ENCODE results near the gene SMS.

Gene SMS

GRCh38 chrX:21943460-21944135 is 3.1 kb downstream of the SMS start:
- TF ChIP-seq EP300 (IDR thresholded peaks at IDR 0.05; ENCODE audit: borderline replicate concordance): no peak
- no peak for TF ChIP-seq MAX (IDR thresholded peaks at IDR 0.05)
- no peak for TF ChIP-seq ZBTB7A (IDR thresholded peaks at IDR 0.05; ENCODE audit: low read depth)
- TF ChIP-seq CREB1 (IDR thresholded peaks at IDR 0.05; ENCODE audit: low read depth): no peak
- TF ChIP-seq TAF1 (IDR thresholded peaks at IDR 0.05; ENCODE audit: low read depth): no peak
- TF ChIP-seq USF1 (IDR thresholded peaks at IDR 0.05): no peak
- no peak for TF ChIP-seq TCF12 (IDR thresholded peaks at IDR 0.05; ENCODE audit: low read depth)
- TF ChIP-seq NFIC (IDR thresholded peaks at IDR 0.05): no peak
- no peak for TF ChIP-seq TEAD4 (IDR thresholded peaks at IDR 0.05)
- TF ChIP-seq CEBPB (IDR thresholded peaks at IDR 0.05): no peak
- TF ChIP-seq REST (IDR thresholded peaks at IDR 0.05; ENCODE audit: low read depth): no peak
- TF ChIP-seq YY1 (IDR thresholded peaks at IDR 0.05; ENCODE audit: low read depth): no peak
- TF ChIP-seq RAD21 (IDR thresholded peaks at IDR 0.05; ENCODE audit: low read depth): no peak
- TF ChIP-seq FOXM1 (IDR thresholded peaks at IDR 0.05; ENCODE audit: borderline replicate concordance, low read depth): no peak
- TF ChIP-seq EGR1 (IDR thresholded peaks at IDR 0.05): no peak

- no peak for TF ChIP-seq EP300 (IDR thresholded peaks at IDR 0.05; ENCODE audit: borderline replicate concordance)
- TF ChIP-seq USF1 (IDR thresholded peaks at IDR 0.05): no peak
- TF ChIP-seq MAX (IDR thresholded peaks at IDR 0.05): no peak
- TF ChIP-seq CREB1 (IDR thresholded peaks at IDR 0.05; ENCODE audit: low read depth): no peak
- no peak for TF ChIP-seq YY1 (IDR thresholded peaks at IDR 0.05; ENCODE audit: low read depth)
- TF ChIP-seq TCF12 (IDR thresholded peaks at IDR 0.05; ENCODE audit: low read depth): no peak
- TF ChIP-seq TEAD4 (IDR thresholded peaks at IDR 0.05): no peak
- TF ChIP-seq REST (IDR thresholded peaks at IDR 0.05; ENCODE audit: low read depth): no peak
- TF ChIP-seq CEBPB (IDR thresholded peaks at IDR 0.05): no peak
- no peak for TF ChIP-seq FOXM1 (IDR thresholded peaks at IDR 0.05; ENCODE audit: borderline replicate concordance, low read depth)
- TF ChIP-seq EGR1 (IDR thresholded peaks at IDR 0.05): no peak
- TF ChIP-seq NFIC (IDR thresholded peaks at IDR 0.05): no peak
- no peak for TF ChIP-seq ZBTB7A (IDR thresholded peaks at IDR 0.05; ENCODE audit: low read depth)
- no peak for TF ChIP-seq TAF1 (IDR thresholded peaks at IDR 0.05; ENCODE audit: low read depth)
Observed at GRCh38 chrX:21944136-21944615, 3.7 kb downstream of the SMS start.

- TF ChIP-seq RAD21 (IDR thresholded peaks at IDR 0.05; ENCODE audit: low read depth) (no peak), FOXM1 (IDR thresholded peaks at IDR 0.05; ENCODE audit: borderline replicate concordance, low read depth) (no peak), MAX (IDR thresholded peaks at IDR 0.05) (no peak), ZBTB7A (IDR thresholded peaks at IDR 0.05; ENCODE audit: low read depth) (no peak), EP300 (IDR thresholded peaks at IDR 0.05; ENCODE audit: borderline replicate concordance) (no peak), NFIC (IDR thresholded peaks at IDR 0.05) (no peak), YY1 (IDR thresholded peaks at IDR 0.05; ENCODE audit: low read depth) (no peak), REST (IDR thresholded peaks at IDR 0.05; ENCODE audit: low read depth) (no peak), EGR1 (IDR thresholded peaks at IDR 0.05) (no peak)
Observed at GRCh38 chrX:21946925-21947641, 6.6 kb downstream of the SMS start.

Measured in Ishikawa (cell line).